ENCODE results near the gene GALNT9. TPM values are rescaled to one million over a fixed set of nuclear protein-coding genes. Genes with fewer than 3 reads are reported as not detected.

GALNT9 gene
- polyA plus RNA-seq, 1 of the 3 experiments (the other 2 are of a cell fraction): not detected

GRCh38 chr12:132251310-132251709 is 78.1 kb downstream of the GALNT9 start:
- H4K20me1 ChIP-seq (ENCODE audit: insufficient read depth): no peaks in the 10 kb centered on the region
- H3K27me3 ChIP-seq (ENCODE audit: insufficient read depth): peaks cover 72% of the 10 kb centered on the region
- H3K79me2 ChIP-seq (ENCODE audit: insufficient read depth): no peaks in the 10 kb centered on the region
- H3K9me3 ChIP-seq: no peaks in the 10 kb centered on the region
- H3K27ac ChIP-seq (ENCODE audit: low read depth in 2 of 2, low read length in 1 of 2): no peak overlapping the region
- DNase-seq: no peak
- no peak overlapping the region for H3K4me3 ChIP-seq (ENCODE audit: low read depth in 2 of 2, low read length in 1 of 2)
- no peaks in the 10 kb centered on the region for H3F3A ChIP-seq (replicated peaks; ENCODE audit: insufficient read depth)
- H3K4me2 ChIP-seq: no peak overlapping the region
- no peak overlapping the region for H2AFZ ChIP-seq (ENCODE audit: low read depth)
- 41% methylated on average over 18 of the region's 18 CpGs for WGBS (ENCODE audit: low lambda C conversion rate)
- no peaks in the 10 kb centered on the region for H3K4me1 ChIP-seq (ENCODE audit: control insufficient read depth in 1 of 2, insufficient read depth in 2 of 2, low read depth in 1 of 2, low read length in 1 of 2)
- CTCF ChIA-PET: no interaction called here
- H3K36me3 ChIP-seq (replicated peaks in 1 of 2; ENCODE audit: control insufficient read depth in 1 of 2, insufficient read depth in 2 of 2, low read length in 1 of 2): no peaks in the 10 kb centered on the region
- TF ChIP-seq ZBTB33 (IDR thresholded peaks at IDR 0.05; ENCODE audit: borderline replicate concordance, low read depth) (no peak), CTCF (IDR thresholded peaks at IDR 0.05) (no peak)
- no peaks in the 10 kb centered on the region for H3K9me2 ChIP-seq
- H3K9ac ChIP-seq: no peak overlapping the region
- POLR2A ChIA-PET: no interaction called here

GRCh38 chr12:132250707-132251106 is 78.7 kb downstream of the GALNT9 start:
- ChIA-PET POLR2A (no interaction called here), CTCF (no interaction called here)
- no peaks in the 10 kb centered on the region for H3K36me3 ChIP-seq (replicated peaks in 1 of 2; ENCODE audit: control insufficient read depth in 1 of 2, insufficient read depth in 2 of 2, low read length in 1 of 2)
- peaks cover 77% of the 10 kb centered on the region for H3K27me3 ChIP-seq (ENCODE audit: insufficient read depth)
- 67% methylated on average over 25 of the region's 33 CpGs for WGBS (ENCODE audit: low lambda C conversion rate)
- H2AFZ ChIP-seq (ENCODE audit: low read depth): no peak overlapping the region
- H3K79me2 ChIP-seq (ENCODE audit: insufficient read depth): no peaks in the 10 kb centered on the region
- H3F3A ChIP-seq (replicated peaks; ENCODE audit: insufficient read depth): no peaks in the 10 kb centered on the region
- H4K20me1 ChIP-seq (ENCODE audit: insufficient read depth): no peaks in the 10 kb centered on the region
- no peak overlapping the region for H3K9ac ChIP-seq
- no peak for DNase-seq
- no peak overlapping the region for H3K4me3 ChIP-seq (ENCODE audit: low read depth in 2 of 2, low read length in 1 of 2)
- no peaks in the 10 kb centered on the region for H3K9me2 ChIP-seq
- no peaks in the 10 kb centered on the region for H3K9me3 ChIP-seq
- H3K27ac ChIP-seq (ENCODE audit: low read depth in 2 of 2, low read length in 1 of 2): no peak overlapping the region
- H3K4me1 ChIP-seq (ENCODE audit: control insufficient read depth in 1 of 2, insufficient read depth in 2 of 2, low read depth in 1 of 2, low read length in 1 of 2): no peaks in the 10 kb centered on the region
- H3K4me2 ChIP-seq: no peak overlapping the region
- TF ChIP-seq RXRA (IDR thresholded peaks at IDR 0.05; ENCODE audit: borderline replicate concordance, low read depth) (no peak), RFX5 (IDR thresholded peaks at IDR 0.05; ENCODE audit: low read length) (no peak), ZBTB33 (IDR thresholded peaks at IDR 0.05; ENCODE audit: borderline replicate concordance, low read depth) (no peak), FOSL2 (IDR thresholded peaks at IDR 0.05; ENCODE audit: borderline replicate concordance, low read depth) (no peak), NFIC (IDR thresholded peaks at IDR 0.05; ENCODE audit: borderline replicate concordance) (no peak), MAX (IDR thresholded peaks at IDR 0.05; ENCODE audit: low read depth) (no peak), MXI1 (IDR thresholded peaks at IDR 0.05; ENCODE audit: low read depth, low read length) (no peak), USF1 (IDR thresholded peaks at IDR 0.05; ENCODE audit: borderline replicate concordance, low read depth) (no peak), IRF3 (IDR thresholded peaks at IDR 0.05; ENCODE audit: low read depth, low read length) (no peak), FOXJ3 (CRISPR knock-in tag; IDR thresholded peaks at IDR 0.05) (no peak), USF2 (IDR thresholded peaks at IDR 0.05; ENCODE audit: borderline replicate concordance, low read depth, low read length) (no peak), GATA2 (CRISPR knock-in tag; IDR thresholded peaks at IDR 0.05) (no peak), SIN3A (IDR thresholded peaks at IDR 0.05; ENCODE audit: borderline replicate concordance, low read depth, low read length) (no peak), TAF1 (IDR thresholded peaks at IDR 0.05; ENCODE audit: borderline replicate concordance, low read depth, low read length) (no peak), NRF1 (IDR thresholded peaks at IDR 0.05; ENCODE audit: low read depth, low read length) (no peak), POLR2AphosphoS5 (IDR thresholded peaks at IDR 0.05; ENCODE audit: low read depth, low read length) (no peak), MEF2A (IDR thresholded peaks at IDR 0.05; ENCODE audit: borderline replicate concordance, low read depth) (no peak), YY1 (IDR thresholded peaks at IDR 0.05; ENCODE audit: low read depth) (no peak)

Data from SK-N-SH (cell line).